HEK293 (cell line): ENCODE results near the gene CATSPER3.

Source experiments
- CTCF ChIA-PET: fragments of 350-600 bp; formaldehyde crosslinking; extraction: SDS; loops from one replicate; lab custom pipeline; 2021; ENCODE audit warnings: antibody characterized with exemption; lab: Yijun Ruan, JAX
- POLR2A ChIA-PET: fragments of 300-600 bp; formaldehyde crosslinking; extraction: SDS; loops from one replicate; lab custom pipeline; 2020; ENCODE audit warnings: antibody characterized with exemption, inconsistent platforms; lab: Yijun Ruan, JAX
- H3K27ac ChIP-seq: fragments of 200-500 bp; sonication (Bioruptor generic); 2 replicates; pipeline ENCODE4 v1.5.1; 2014; ENCODE audit warnings: low read depth, low read length, control low read depth, inconsistent platforms; ENCODE audit errors: extremely low read depth
- H3K36me3 ChIP-seq, 2 experiments: fragments of 200-500 bp in 1 of 2; sonication (Bioruptor generic) in 1 of 2; 1 replicate in 1 of 2; 2 replicates in 1 of 2; pipeline ENCODE4 v1.5.1; 2014 to 2017; ENCODE audit warnings: inconsistent platforms in 2 of 2, low read length in 2 of 2; ENCODE audit not compliant: control insufficient read depth in 2 of 2, insufficient read depth in 1 of 2
- H3K4me1 ChIP-seq: fragments of 200-500 bp; sonication (Bioruptor generic); 2 replicates; pipeline ENCODE4 v1.5.1; 2014; ENCODE audit warnings: mild to moderate bottlenecking, low read length, inconsistent platforms; ENCODE audit not compliant: control insufficient read depth, insufficient read depth
- H3K4me3 ChIP-seq: 2 replicates; pipeline ENCODE4 v1.5.1; 2011; ENCODE audit warnings: low read depth, mild to moderate bottlenecking, control low read depth, low read length, moderate library complexity
- H3K9me3 ChIP-seq: fragments of 200-500 bp; sonication (Bioruptor generic); 2 replicates; pipeline ENCODE4 v1.5.1; 2014; ENCODE audit warnings: low read depth, low read length, inconsistent platforms; ENCODE audit not compliant: control insufficient read depth, insufficient read depth
- HOXA7 ChIP-seq: sonication (generic); formaldehyde crosslinking; IDR thresholded peaks from 2 replicates; pipeline ENCODE4 v1.8.1; 2022; ENCODE audit warnings: missing genetic modification reagents, borderline replicate concordance
- KLF1 ChIP-seq: fragments of 450-650 bp; formaldehyde crosslinking; IDR thresholded peaks from 2 replicates; pipeline ENCODE4 v1.5.1; 2016; ENCODE audit warnings: missing biosample characterization, missing genetic modification characterization
- KLF16 ChIP-seq: fragments of 450-650 bp; formaldehyde crosslinking; IDR thresholded peaks from 2 replicates; pipeline ENCODE4 v1.5.1; 2017; ENCODE audit warnings: missing biosample characterization, missing genetic modification characterization
- KLF8 ChIP-seq: fragments of 450-650 bp; formaldehyde crosslinking; IDR thresholded peaks from 2 replicates; pipeline ENCODE4 v1.5.1; 2016; ENCODE audit warnings: missing biosample characterization, missing genetic modification characterization
- ZBTB1 ChIP-seq: fragments of 450-650 bp; formaldehyde crosslinking; IDR thresholded peaks from 2 replicates; pipeline ENCODE4 v1.5.1; 2016; ENCODE audit warnings: missing biosample characterization, missing genetic modification characterization
- ZBTB21 ChIP-seq: fragments of 450-650 bp; formaldehyde crosslinking; IDR thresholded peaks from 2 replicates; pipeline ENCODE4 v1.5.1; 2017; ENCODE audit warnings: missing biosample characterization, missing genetic modification characterization
- ZFP37 ChIP-seq: fragments of 450-650 bp; formaldehyde crosslinking; IDR thresholded peaks from 2 replicates; pipeline ENCODE4 v1.5.1; 2016; ENCODE audit warnings: missing biosample characterization, missing genetic modification characterization
- ZFP41 ChIP-seq: fragments of 450-650 bp; formaldehyde crosslinking; IDR thresholded peaks from 2 replicates; pipeline ENCODE4 v1.5.1; 2016; ENCODE audit warnings: missing biosample characterization, missing genetic modification characterization, borderline replicate concordance
- ZFP69B ChIP-seq: fragments of 450-650 bp; formaldehyde crosslinking; IDR thresholded peaks from 2 replicates; pipeline ENCODE4 v1.5.1; 2016; ENCODE audit warnings: missing biosample characterization, missing genetic modification characterization
- ZNF169 ChIP-seq: fragments of 450-650 bp; formaldehyde crosslinking; IDR thresholded peaks from 2 replicates; pipeline ENCODE4 v1.5.1; 2016; ENCODE audit warnings: missing biosample characterization, missing genetic modification characterization
- ZNF202 ChIP-seq: fragments of 450-650 bp; formaldehyde crosslinking; IDR thresholded peaks from 2 replicates; pipeline ENCODE4 v1.5.1; 2016; ENCODE audit warnings: missing biosample characterization, missing genetic modification characterization, borderline replicate concordance
- ZNF223 ChIP-seq: fragments of 450-650 bp; formaldehyde crosslinking; IDR thresholded peaks from 2 replicates; pipeline ENCODE4 v1.5.1; 2016; ENCODE audit warnings: missing biosample characterization, missing genetic modification characterization
- ZNF248 ChIP-seq: fragments of 450-650 bp; formaldehyde crosslinking; IDR thresholded peaks from 2 replicates; pipeline ENCODE4 v1.5.1; 2017; ENCODE audit warnings: missing biosample characterization, missing genetic modification characterization
- ZNF311 ChIP-seq: fragments of 450-650 bp; formaldehyde crosslinking; IDR thresholded peaks from 2 replicates; pipeline ENCODE4 v1.5.1; 2017; ENCODE audit warnings: missing biosample characterization, missing genetic modification characterization, borderline replicate concordance
- ZNF341 ChIP-seq: fragments of 450-650 bp; formaldehyde crosslinking; IDR thresholded peaks from 2 replicates; pipeline ENCODE4; 2016; ENCODE audit warnings: low read depth, missing biosample characterization, missing genetic modification characterization
- ZNF366 ChIP-seq: fragments of 450-650 bp; formaldehyde crosslinking; conservative IDR thresholded peaks from 2 replicates; pipeline ENCODE4 v1.5.1; 2016; ENCODE audit warnings: missing biosample characterization, missing genetic modification characterization
- ZNF391 ChIP-seq: fragments of 450-650 bp; formaldehyde crosslinking; IDR thresholded peaks from 2 replicates; pipeline ENCODE4 v1.5.1; 2016; ENCODE audit warnings: low read depth, missing biosample characterization, missing genetic modification characterization, borderline replicate concordance
- ZNF404 ChIP-seq: fragments of 450-650 bp; formaldehyde crosslinking; IDR thresholded peaks from 2 replicates; pipeline ENCODE4 v1.5.1; 2017; ENCODE audit warnings: missing biosample characterization, missing genetic modification characterization
- ZNF510 ChIP-seq: fragments of 450-650 bp; formaldehyde crosslinking; IDR thresholded peaks from 2 replicates; pipeline ENCODE4 v1.5.1; 2018; ENCODE audit warnings: mild to moderate bottlenecking, missing genetic modification characterization, missing biosample characterization; ENCODE audit not compliant: insufficient replicate concordance
- ZNF561 ChIP-seq: fragments of 450-650 bp; IDR thresholded peaks from 2 replicates; pipeline ENCODE4 v1.5.1; 2018; ENCODE audit warnings: missing biosample characterization, missing genetic modification characterization, borderline replicate concordance
- ZNF626 ChIP-seq: fragments of 450-650 bp; sonication (Bioruptor Pico); formaldehyde crosslinking; IDR thresholded peaks from 2 replicates; pipeline ENCODE4 v1.5.1; 2018; ENCODE audit warnings: missing biosample characterization, missing genetic modification characterization, inconsistent platforms
- ZNF701 ChIP-seq: fragments of 450-650 bp; formaldehyde crosslinking; IDR thresholded peaks from 2 replicates; pipeline ENCODE4 v1.5.1; 2016; ENCODE audit warnings: missing biosample characterization, missing genetic modification characterization
- ZNF776 ChIP-seq: fragments of 450-650 bp; formaldehyde crosslinking; IDR thresholded peaks from 2 replicates; pipeline ENCODE4 v1.5.0; 2017; ENCODE audit warnings: missing biosample characterization, missing genetic modification characterization, borderline replicate concordance
- ZNF777 ChIP-seq: fragments of 450-650 bp; formaldehyde crosslinking; IDR thresholded peaks from 2 replicates; pipeline ENCODE4 v1.5.1; 2017; ENCODE audit warnings: missing biosample characterization, missing genetic modification characterization, borderline replicate concordance
- ZNF791 ChIP-seq: fragments of 450-650 bp; formaldehyde crosslinking; IDR thresholded peaks from 2 replicates; pipeline ENCODE4 v1.5.1; 2016; ENCODE audit warnings: missing biosample characterization, missing genetic modification characterization
- TF ChIP-seq, protein P1 (sequence below): fragments of 450-650 bp; formaldehyde crosslinking; IDR thresholded peaks from 2 replicates; pipeline ENCODE4 v1.5.1; 2016; ENCODE audit warnings: missing biosample characterization, missing genetic modification characterization
- TF ChIP-seq, protein P2 (sequence below): fragments of 450-650 bp; formaldehyde crosslinking; conservative IDR thresholded peaks from 2 replicates; pipeline ENCODE4 v1.5.1; 2016; ENCODE audit warnings: low read depth, missing biosample characterization, missing genetic modification characterization
- TF ChIP-seq, protein P3 (sequence below): fragments of 450-650 bp; IDR thresholded peaks from 2 replicates; pipeline ENCODE4 v1.5.1; 2018; ENCODE audit warnings: missing biosample characterization, mild to moderate bottlenecking, missing genetic modification characterization
- TF ChIP-seq, protein P4 (sequence below): fragments of 450-650 bp; formaldehyde crosslinking; IDR thresholded peaks from 2 replicates; pipeline ENCODE4 v1.5.1; 2016; ENCODE audit warnings: missing biosample characterization, missing genetic modification characterization

The CATSPER3 gene

DNA sequence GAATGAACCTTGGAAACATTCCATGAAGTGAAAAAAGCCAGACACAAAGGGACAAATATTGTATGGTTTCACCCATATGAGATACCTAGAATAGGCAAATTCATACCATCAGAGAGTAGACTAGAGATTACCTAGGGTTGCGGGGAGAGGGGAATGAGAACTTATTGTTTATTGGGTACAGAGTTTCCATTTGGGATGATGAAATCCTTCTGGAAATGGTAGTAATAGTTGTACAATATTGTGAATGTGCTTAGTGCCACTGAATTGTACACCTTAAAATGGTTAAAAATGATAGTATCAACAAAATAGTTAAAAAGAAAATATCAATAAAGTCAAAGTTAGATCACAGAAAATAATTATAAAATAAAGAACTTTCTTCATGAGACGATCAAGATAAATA lies 25.5 kb downstream of the CATSPER3 start:
- CTCF ChIA-PET = no interaction called here

DNA sequence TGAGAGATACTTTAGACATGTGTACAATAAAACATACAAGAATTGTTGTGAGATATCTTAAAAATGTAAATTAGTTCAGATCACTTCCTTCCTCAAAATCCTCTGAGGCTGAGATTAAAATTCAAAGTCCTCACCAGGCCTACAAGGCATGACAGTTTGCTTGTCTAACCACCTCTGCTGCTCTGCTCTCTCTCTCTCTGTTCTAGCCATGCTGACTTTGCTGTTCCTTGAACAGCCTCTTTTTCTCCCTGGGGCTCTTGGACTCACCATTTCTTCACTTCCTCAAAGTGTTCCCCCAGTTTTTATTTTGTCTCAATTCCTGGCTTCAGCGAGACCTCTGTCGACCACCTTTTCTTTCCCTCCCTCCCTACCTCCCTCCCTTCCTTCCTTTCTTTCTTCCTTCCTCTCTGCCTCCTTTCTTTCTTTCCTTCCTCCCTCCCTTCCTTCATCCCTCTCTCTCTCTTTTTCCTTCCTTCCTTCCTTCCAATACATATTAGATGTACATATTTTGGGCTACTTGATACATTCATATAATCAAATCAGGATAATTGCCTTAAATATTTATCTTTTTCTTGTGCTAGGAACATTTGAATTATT lies 27.0 kb downstream of the CATSPER3 start:
- POLR2A ChIA-PET = no interaction called here
- H3K27ac ChIP-seq = no peak overlapping the region
- H3K4me1 ChIP-seq = no peaks in the 10 kb centered on the region
- no peaks in the 10 kb centered on the region for H3K36me3 ChIP-seq
- CTCF ChIA-PET = no interaction called here
- H3K4me3 ChIP-seq = no peak overlapping the region
- no peaks in the 10 kb centered on the region for H3K9me3 ChIP-seq
- no peak for TF ChIP-seq KLF8
- 0 out of 2 replicates have a peak, but pooled peaks have one; percentile 16 for TF ChIP-seq ZNF341 (tag by site-specific recombination)
- 0 out of 2 replicates have a peak, but pooled peaks have one; percentile 9 for TF ChIP-seq ZNF791 (tag by site-specific recombination)
- TF ChIP-seq ZNF223 (tag by site-specific recombination) = no peak
- no peak for TF ChIP-seq KLF1 (tag by site-specific recombination)
- no peak for TF ChIP-seq ZBTB21 (tag by site-specific recombination)
- TF ChIP-seq, protein P1, sequence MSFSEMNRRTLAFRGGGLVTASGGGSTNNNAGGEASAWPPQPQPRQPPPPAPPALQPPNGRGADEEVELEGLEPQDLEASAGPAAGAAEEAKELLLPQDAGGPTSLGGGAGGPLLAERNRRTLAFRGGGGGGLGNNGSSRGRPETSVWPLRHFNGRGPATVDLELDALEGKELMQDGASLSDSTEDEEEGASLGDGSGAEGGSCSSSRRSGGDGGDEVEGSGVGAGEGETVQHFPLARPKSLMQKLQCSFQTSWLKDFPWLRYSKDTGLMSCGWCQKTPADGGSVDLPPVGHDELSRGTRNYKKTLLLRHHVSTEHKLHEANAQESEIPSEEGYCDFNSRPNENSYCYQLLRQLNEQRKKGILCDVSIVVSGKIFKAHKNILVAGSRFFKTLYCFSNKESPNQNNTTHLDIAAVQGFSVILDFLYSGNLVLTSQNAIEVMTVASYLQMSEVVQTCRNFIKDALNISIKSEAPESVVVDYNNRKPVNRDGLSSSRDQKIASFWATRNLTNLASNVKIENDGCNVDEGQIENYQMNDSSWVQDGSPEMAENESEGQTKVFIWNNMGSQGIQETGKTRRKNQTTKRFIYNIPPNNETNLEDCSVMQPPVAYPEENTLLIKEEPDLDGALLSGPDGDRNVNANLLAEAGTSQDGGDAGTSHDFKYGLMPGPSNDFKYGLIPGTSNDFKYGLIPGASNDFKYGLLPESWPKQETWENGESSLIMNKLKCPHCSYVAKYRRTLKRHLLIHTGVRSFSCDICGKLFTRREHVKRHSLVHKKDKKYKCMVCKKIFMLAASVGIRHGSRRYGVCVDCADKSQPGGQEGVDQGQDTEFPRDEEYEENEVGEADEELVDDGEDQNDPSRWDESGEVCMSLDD (tag by site-specific recombination) = no peak
- TF ChIP-seq ZBTB1 (tag by site-specific recombination) = no peak
- no peak for TF ChIP-seq ZNF777 (tag by site-specific recombination)
- no peak for TF ChIP-seq KLF16 (tag by site-specific recombination)
- TF ChIP-seq ZNF391 (tag by site-specific recombination) = no peak
- TF ChIP-seq ZNF404 (tag by site-specific recombination) = no peak
- peak; percentile 80 for TF ChIP-seq ZNF366
- TF ChIP-seq ZNF311 = no peak
- no peak for TF ChIP-seq HOXA7 (CRISPR knock-in tag)
- 0 out of 2 replicates have a peak, but pooled peaks have one; percentile 54 for TF ChIP-seq ZNF776 (tag by site-specific recombination)
- TF ChIP-seq, protein P2, sequence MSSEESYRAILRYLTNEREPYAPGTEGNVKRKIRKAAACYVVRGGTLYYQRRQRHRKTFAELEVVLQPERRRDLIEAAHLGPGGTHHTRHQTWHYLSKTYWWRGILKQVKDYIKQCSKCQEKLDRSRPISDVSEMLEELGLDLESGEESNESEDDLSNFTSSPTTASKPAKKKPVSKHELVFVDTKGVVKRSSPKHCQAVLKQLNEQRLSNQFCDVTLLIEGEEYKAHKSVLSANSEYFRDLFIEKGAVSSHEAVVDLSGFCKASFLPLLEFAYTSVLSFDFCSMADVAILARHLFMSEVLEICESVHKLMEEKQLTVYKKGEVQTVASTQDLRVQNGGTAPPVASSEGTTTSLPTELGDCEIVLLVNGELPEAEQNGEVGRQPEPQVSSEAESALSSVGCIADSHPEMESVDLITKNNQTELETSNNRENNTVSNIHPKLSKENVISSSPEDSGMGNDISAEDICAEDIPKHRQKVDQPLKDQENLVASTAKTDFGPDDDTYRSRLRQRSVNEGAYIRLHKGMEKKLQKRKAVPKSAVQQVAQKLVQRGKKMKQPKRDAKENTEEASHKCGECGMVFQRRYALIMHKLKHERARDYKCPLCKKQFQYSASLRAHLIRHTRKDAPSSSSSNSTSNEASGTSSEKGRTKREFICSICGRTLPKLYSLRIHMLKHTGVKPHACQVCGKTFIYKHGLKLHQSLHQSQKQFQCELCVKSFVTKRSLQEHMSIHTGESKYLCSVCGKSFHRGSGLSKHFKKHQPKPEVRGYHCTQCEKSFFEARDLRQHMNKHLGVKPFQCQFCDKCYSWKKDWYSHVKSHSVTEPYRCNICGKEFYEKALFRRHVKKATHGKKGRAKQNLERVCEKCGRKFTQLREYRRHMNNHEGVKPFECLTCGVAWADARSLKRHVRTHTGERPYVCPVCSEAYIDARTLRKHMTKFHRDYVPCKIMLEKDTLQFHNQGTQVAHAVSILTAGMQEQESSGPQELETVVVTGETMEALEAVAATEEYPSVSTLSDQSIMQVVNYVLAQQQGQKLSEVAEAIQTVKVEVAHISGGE (tag by site-specific recombination) = no peak
- TF ChIP-seq ZFP69B (tag by site-specific recombination) = no peak
- TF ChIP-seq ZNF202 = no peak

More for the DNA sequence above, 25.5 kb downstream of the CATSPER3 start:
- no peak overlapping the region for H3K27ac ChIP-seq
- H3K36me3 ChIP-seq = no peaks in the 10 kb centered on the region
- H3K9me3 ChIP-seq = no peaks in the 10 kb centered on the region
- TF ChIP-seq ZNF169 (tag by site-specific recombination) (no peak), KLF16 (tag by site-specific recombination) (no peak), ZNF561 (tag by site-specific recombination) (no peak), ZNF510 (no peak), ZNF626 (no peak), ZFP37 (tag by site-specific recombination) (no peak), ZNF248 (no peak), ZFP69B (tag by site-specific recombination) (no peak), ZNF701 (tag by site-specific recombination) (no peak), ZFP41 (tag by site-specific recombination) (no peak)
- TF ChIP-seq, protein P3, sequence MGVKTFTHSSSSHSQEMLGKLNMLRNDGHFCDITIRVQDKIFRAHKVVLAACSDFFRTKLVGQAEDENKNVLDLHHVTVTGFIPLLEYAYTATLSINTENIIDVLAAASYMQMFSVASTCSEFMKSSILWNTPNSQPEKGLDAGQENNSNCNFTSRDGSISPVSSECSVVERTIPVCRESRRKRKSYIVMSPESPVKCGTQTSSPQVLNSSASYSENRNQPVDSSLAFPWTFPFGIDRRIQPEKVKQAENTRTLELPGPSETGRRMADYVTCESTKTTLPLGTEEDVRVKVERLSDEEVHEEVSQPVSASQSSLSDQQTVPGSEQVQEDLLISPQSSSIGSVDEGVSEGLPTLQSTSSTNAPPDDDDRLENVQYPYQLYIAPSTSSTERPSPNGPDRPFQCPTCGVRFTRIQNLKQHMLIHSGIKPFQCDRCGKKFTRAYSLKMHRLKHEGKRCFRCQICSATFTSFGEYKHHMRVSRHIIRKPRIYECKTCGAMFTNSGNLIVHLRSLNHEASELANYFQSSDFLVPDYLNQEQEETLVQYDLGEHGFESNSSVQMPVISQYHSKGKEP = no peak
- TF ChIP-seq, protein P4, sequence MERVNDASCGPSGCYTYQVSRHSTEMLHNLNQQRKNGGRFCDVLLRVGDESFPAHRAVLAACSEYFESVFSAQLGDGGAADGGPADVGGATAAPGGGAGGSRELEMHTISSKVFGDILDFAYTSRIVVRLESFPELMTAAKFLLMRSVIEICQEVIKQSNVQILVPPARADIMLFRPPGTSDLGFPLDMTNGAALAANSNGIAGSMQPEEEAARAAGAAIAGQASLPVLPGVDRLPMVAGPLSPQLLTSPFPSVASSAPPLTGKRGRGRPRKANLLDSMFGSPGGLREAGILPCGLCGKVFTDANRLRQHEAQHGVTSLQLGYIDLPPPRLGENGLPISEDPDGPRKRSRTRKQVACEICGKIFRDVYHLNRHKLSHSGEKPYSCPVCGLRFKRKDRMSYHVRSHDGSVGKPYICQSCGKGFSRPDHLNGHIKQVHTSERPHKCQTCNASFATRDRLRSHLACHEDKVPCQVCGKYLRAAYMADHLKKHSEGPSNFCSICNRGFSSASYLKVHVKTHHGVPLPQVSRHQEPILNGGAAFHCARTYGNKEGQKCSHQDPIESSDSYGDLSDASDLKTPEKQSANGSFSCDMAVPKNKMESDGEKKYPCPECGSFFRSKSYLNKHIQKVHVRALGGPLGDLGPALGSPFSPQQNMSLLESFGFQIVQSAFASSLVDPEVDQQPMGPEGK (tag by site-specific recombination) = no peak
- POLR2A ChIA-PET = no interaction called here
- no peaks in the 10 kb centered on the region for H3K4me1 ChIP-seq
- H3K4me3 ChIP-seq = no peak overlapping the region
